GM18505 (cell line): ENCODE measurements around the gene STK24.
A peak's percentile ranks its signal among the peaks of the same experiment; 100 is the strongest.

ENCODE experiments used
- ATAC-seq: cut with Tn5 transposase; IDR thresholded peaks from one replicate; pipeline ENCODE4 v1.9.1; 2021; ENCODE audit not compliant: unreplicated experiment
- POLR2A ChIP-seq: IDR thresholded peaks from 4 replicates; pipeline ENCODE4 v1.6.1; 2011; ENCODE audit warnings: borderline replicate concordance; ENCODE audit not compliant: insufficient read depth, insufficient read length; ENCODE audit errors: extremely low read depth

The STK24 gene

GRCh38 chr13:98524391-98524790 is 52.5 kb downstream of the STK24 start:
- no peak for TF ChIP-seq POLR2A
- ATAC-seq = no peak

- ATAC-seq = peak; percentile 55
- TF ChIP-seq POLR2A = no peak
Observed at GRCh38 chr13:98523455-98524102, 53.3 kb downstream of the STK24 start.

- ATAC-seq = no peak
- no peak for TF ChIP-seq POLR2A
Observed at GRCh38 chr13:98522371-98522770, 54.5 kb downstream of the STK24 start.

- ATAC-seq = no peak
- TF ChIP-seq POLR2A = no peak
Observed at GRCh38 chr13:98521461-98522247, 55.3 kb downstream of the STK24 start.

GRCh38 chr13:98520674-98521449 is 56.0 kb downstream of the STK24 start:
- TF ChIP-seq POLR2A = no peak
- no peak for ATAC-seq

GRCh38 chr13:98519976-98520375 is 56.9 kb downstream of the STK24 start:
- no peak for TF ChIP-seq POLR2A
- no peak for ATAC-seq

- TF ChIP-seq POLR2A = no peak
- ATAC-seq = no peak
Observed at GRCh38 chr13:98517576-98518310, 59.2 kb downstream of the STK24 start.

- no peak for ATAC-seq
- TF ChIP-seq POLR2A = no peak
Observed at GRCh38 chr13:98515818-98516465, 61.0 kb downstream of the STK24 start.

- no peak for TF ChIP-seq POLR2A
- no peak for ATAC-seq
Observed at GRCh38 chr13:98514288-98514687, 62.6 kb downstream of the STK24 start.

- ATAC-seq = no peak
- no peak for TF ChIP-seq POLR2A
Observed at GRCh38 chr13:98513837-98514236, 63.1 kb downstream of the STK24 start.

- no peak for TF ChIP-seq POLR2A
- ATAC-seq = no peak
Observed at GRCh38 chr13:98512774-98513665, 63.9 kb downstream of the STK24 start.

- no peak for TF ChIP-seq POLR2A
- ATAC-seq = no peak
Observed at GRCh38 chr13:98511435-98511834, 65.5 kb downstream of the STK24 start.
